Measurements from ENCODE around the gene OLFML2B.

DNA sequence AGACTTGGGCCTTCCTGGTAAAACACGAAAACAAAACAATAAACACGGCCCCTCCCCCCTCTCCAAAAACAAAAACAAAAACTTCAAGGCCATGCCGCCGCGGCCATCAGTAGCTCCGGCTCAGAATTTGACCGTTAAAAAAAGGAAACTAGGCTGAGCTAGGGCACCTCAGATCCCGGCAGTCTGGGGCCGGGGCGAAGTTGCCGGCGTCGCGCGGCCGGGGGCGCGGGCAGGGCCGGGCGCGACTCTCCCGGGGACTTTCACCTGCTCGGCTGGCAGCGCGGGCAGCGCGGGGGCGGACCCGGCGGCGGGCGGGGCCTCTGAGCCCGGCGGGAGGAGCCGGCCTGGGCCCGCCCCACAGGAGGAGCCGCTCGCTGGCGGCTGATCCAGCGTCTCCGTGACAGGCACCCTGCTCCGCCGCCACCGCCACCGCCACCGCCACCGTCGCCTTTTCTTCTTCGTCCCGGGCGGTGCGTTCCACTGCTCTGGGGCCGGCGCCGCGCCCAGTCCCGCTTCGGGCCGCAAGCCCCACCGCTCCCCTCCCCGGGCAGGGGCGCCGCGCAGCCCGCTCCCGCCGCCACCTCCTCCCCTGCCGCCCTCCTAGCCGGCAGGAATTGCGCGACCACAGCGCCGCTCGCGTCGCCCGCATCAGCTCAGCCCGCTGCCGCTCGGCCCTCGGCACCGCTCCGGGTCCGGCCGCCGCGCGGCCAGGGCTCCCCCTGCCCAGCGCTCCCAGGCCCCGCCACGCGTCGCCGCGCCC lies 45.8 kb upstream of the OLFML2B start, which contains the start of gene NOS1AP:
- TF ChIP-seq, protein P1, sequence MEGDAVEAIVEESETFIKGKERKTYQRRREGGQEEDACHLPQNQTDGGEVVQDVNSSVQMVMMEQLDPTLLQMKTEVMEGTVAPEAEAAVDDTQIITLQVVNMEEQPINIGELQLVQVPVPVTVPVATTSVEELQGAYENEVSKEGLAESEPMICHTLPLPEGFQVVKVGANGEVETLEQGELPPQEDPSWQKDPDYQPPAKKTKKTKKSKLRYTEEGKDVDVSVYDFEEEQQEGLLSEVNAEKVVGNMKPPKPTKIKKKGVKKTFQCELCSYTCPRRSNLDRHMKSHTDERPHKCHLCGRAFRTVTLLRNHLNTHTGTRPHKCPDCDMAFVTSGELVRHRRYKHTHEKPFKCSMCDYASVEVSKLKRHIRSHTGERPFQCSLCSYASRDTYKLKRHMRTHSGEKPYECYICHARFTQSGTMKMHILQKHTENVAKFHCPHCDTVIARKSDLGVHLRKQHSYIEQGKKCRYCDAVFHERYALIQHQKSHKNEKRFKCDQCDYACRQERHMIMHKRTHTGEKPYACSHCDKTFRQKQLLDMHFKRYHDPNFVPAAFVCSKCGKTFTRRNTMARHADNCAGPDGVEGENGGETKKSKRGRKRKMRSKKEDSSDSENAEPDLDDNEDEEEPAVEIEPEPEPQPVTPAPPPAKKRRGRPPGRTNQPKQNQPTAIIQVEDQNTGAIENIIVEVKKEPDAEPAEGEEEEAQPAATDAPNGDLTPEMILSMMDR (IDR thresholded peaks at IDR 0.05; ENCODE audit: poor library complexity): no peak
- TF ChIP-seq EZH2 (IDR thresholded peaks at IDR 0.05; ENCODE audit: borderline replicate concordance): no peak

All from hepatocyte (in vitro differentiated cells).